ENCODE results near the gene SASH1. TPM values are rescaled to one million over a fixed set of nuclear protein-coding genes. Genes with fewer than 3 reads are reported as not detected.
A peak's percentile ranks its signal among the peaks of the same experiment; 100 is the strongest.

The SASH1 gene
- total RNA-seq, 1 experiment from 2014 or later = 33.2 TPM

DNA sequence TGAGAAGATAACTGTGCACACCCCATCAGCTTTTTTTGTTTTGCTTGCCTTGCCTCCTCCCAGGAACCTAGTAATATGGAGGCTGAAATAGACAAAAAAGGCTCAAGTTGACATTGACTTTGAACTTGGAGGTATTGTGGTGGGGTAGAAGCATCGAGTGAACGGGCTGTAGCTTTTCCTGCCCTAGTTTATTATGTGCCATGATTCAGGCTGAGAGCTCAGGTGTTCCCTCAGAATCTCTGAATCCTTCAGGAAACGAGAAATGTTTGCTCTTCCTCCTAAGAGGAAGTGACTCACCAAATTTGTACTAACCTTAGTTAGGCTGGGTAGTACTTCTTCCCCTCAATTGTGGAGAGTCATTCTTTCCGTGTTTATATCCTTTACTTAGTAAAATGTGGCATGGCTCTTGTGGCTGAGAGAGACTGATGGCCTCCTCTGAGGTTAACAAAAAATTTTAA is 98.8 kb downstream of the SASH1 start:
- no peaks in the 10 kb centered on the region for H3K79me2 ChIP-seq (ENCODE audit: insufficient read depth, low read length)

More for the DNA sequence above, 98.8 kb downstream of the SASH1 start:
- Mint-ChIP-seq H3K4me3 (no peak overlapping the region), H3K27me3 (ENCODE audit: low read depth) (no peaks in the 10 kb centered on the region), H3K4me1 (peaks cover 41 to 43% of the 10 kb centered on the region in 2 experiments), H3K27ac (peak overlapping the region; percentile 27 to 56 (median 48); a peak in 3 of 7 replicates), H3K36me3 (ENCODE audit: insufficient read depth in 1 of 3, low read depth in 3 of 3) (peaks cover 0 to 4% (median 0%) of the 10 kb centered on the region in 3 experiments; a peak in 2 of 7 replicates), H3K9me3 (no peaks in the 10 kb centered on the region)
- H3K79me1 ChIP-seq (ENCODE audit: insufficient read depth, low read depth, low read length, poor library complexity, severe bottlenecking) = no peaks in the 10 kb centered on the region
- no peak overlapping the region for H3K18ac ChIP-seq (ENCODE audit: insufficient read length, low read depth, low read length)
- peaks cover 9% of the 10 kb centered on the region for H3K4me1 ChIP-seq (ENCODE audit: insufficient read depth, low read length)
- TF ChIP-seq, protein P1, sequence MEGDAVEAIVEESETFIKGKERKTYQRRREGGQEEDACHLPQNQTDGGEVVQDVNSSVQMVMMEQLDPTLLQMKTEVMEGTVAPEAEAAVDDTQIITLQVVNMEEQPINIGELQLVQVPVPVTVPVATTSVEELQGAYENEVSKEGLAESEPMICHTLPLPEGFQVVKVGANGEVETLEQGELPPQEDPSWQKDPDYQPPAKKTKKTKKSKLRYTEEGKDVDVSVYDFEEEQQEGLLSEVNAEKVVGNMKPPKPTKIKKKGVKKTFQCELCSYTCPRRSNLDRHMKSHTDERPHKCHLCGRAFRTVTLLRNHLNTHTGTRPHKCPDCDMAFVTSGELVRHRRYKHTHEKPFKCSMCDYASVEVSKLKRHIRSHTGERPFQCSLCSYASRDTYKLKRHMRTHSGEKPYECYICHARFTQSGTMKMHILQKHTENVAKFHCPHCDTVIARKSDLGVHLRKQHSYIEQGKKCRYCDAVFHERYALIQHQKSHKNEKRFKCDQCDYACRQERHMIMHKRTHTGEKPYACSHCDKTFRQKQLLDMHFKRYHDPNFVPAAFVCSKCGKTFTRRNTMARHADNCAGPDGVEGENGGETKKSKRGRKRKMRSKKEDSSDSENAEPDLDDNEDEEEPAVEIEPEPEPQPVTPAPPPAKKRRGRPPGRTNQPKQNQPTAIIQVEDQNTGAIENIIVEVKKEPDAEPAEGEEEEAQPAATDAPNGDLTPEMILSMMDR (conservative IDR thresholded peaks at IDR 0.05) = no peak
- H3K14ac ChIP-seq (ENCODE audit: insufficient read depth, low read length) = no peak overlapping the region
- no peak overlapping the region for H2BK20ac ChIP-seq (ENCODE audit: low read depth, low read length, poor library complexity, severe bottlenecking)
- H2BK120ac ChIP-seq (ENCODE audit: low read depth, low read length, poor library complexity, severe bottlenecking) = no peak overlapping the region
- no peak overlapping the region for H3K4ac ChIP-seq (ENCODE audit: low read depth, low read length)
- no peaks in the 10 kb centered on the region for H3K9me3 ChIP-seq (ENCODE audit: control insufficient read depth, low read depth, low read length)
- H2BK5ac ChIP-seq (ENCODE audit: insufficient read length, low read length) = no peak overlapping the region
- H4K20me1 ChIP-seq (ENCODE audit: control insufficient read depth, insufficient read depth, insufficient read length) = no peaks in the 10 kb centered on the region
- no peak for DNase-seq
- H2BK15ac ChIP-seq (ENCODE audit: low read depth, low read length) = no peak overlapping the region
- no peaks in the 10 kb centered on the region for H3K27me3 ChIP-seq (ENCODE audit: insufficient read depth, low read length)
- H3T11ph ChIP-seq (ENCODE audit: low read length) = no peak overlapping the region
- H3K56ac ChIP-seq (ENCODE audit: insufficient read length, low read depth, low read length) = no peak overlapping the region
- no peak overlapping the region for H3K4me2 ChIP-seq (ENCODE audit: insufficient read depth, insufficient read length, low read length)
- H4K5ac ChIP-seq (ENCODE audit: insufficient read length, low read depth, low read length) = no peak overlapping the region
- H3K9ac ChIP-seq (ENCODE audit: extremely low read depth, insufficient read length, low read length) = no peak overlapping the region
- no peak overlapping the region for H2BK12ac ChIP-seq (ENCODE audit: insufficient read length, low read depth, low read length)
- no peak overlapping the region for H3K27ac ChIP-seq (ENCODE audit: insufficient read length, low read depth, low read length)
- H2AFZ ChIP-seq (ENCODE audit: low read length) = no peak overlapping the region
- H3K23me2 ChIP-seq (ENCODE audit: insufficient read length, low read depth, low read length, poor library complexity, severe bottlenecking) = no peaks in the 10 kb centered on the region
- no peak overlapping the region for H2AK5ac ChIP-seq (ENCODE audit: insufficient read length, low read length)
- no peak overlapping the region for H4K91ac ChIP-seq (ENCODE audit: insufficient read length, low read depth, low read length)
- no peak overlapping the region for H4K8ac ChIP-seq (replicated peaks; ENCODE audit: insufficient read length, low read depth, low read length)
- H3K23ac ChIP-seq (ENCODE audit: insufficient read length, low read depth, low read length) = no peak overlapping the region
- WGBS (ENCODE audit: extremely low coverage, insufficient read length, low lambda C conversion rate) = no CpG with 5 or more reads among the region's 4 CpGs
